GM21423 (cell line): ENCODE results near the gene COL9A1.

Experiments
- ATAC-seq: cut with Tn5 transposase; IDR thresholded peaks from one replicate; pipeline ENCODE4 v1.9.1; 2021; ENCODE audit warnings: mild to moderate bottlenecking, moderate library complexity; ENCODE audit not compliant: unreplicated experiment

The COL9A1 gene

DNA sequence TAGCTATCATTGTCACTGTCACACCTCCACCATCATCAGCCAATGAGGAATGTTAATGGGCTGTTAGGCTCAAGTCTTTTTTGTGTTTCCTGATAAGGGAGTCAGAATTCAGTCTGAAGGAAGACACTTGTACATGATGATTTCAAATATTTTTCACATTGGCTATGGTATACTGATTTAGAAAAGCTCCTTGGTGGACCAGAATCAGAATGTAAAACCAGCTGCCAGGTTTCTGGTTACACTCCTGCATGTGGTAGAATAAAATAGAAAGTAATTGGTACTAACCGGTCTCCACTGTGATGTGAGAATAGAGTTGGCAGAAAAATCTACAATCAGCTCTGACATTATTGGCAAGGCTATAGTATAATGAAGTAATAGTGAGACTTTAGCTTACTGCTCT is 10.7 kb downstream of the COL9A1 start:
- no peak for ATAC-seq

DNA sequence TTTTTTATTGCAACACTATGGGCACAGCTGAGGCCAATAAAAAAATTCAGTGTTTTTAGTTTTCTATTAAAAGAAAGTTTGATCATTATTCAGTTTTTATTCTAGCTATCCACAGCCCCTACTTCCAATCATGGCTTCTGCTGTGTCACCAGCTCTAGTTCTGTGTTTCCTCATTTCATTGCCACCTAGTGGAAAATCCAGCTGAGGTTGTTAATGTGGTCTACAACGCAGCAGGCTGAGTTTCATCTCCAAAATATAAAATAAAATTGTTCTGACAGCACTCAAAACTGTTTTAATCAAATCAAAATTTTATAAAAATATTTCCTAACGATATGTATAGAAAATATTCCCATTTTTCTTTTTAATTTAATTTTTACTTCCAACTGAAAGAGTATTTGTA is 13.6 kb downstream of the COL9A1 start:
- no peak for ATAC-seq

DNA sequence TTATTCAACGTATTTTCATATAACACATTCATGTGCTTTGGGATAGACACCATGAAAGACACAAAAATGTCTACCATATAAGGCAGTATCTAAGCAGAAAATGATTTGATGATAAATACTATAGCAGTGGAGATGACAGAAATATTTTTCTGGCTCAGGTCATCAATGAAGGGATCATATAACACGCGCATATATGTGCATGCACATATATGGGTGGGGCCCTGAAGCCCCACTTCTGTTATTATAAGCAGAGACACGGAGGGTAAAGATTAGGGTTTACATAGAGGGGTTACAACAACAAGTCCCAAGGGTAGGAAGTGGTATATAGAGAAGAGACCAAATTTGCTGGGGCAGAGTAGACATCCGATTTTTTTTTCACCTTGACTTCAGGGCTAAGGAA is 16.0 kb downstream of the COL9A1 start:
- ATAC-seq = no peak

DNA sequence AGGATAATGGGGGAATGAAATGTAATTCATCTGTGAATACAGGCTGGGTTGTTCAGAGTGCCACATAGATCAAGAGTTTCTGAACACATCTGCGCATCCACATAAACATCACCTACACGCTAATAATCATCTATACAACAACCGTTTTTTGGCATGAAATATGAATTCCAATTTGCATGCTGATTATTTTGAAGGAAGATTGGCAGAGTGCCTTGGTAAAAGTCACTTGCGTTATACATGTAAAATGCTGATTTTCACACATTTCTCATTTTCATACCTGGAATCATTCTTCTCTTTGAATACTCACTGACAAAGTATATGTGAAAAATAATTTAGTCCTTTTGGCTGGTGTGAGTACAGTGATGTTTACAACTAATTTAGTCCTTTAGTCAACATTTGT is 17.7 kb downstream of the COL9A1 start:
- no peak for ATAC-seq

DNA sequence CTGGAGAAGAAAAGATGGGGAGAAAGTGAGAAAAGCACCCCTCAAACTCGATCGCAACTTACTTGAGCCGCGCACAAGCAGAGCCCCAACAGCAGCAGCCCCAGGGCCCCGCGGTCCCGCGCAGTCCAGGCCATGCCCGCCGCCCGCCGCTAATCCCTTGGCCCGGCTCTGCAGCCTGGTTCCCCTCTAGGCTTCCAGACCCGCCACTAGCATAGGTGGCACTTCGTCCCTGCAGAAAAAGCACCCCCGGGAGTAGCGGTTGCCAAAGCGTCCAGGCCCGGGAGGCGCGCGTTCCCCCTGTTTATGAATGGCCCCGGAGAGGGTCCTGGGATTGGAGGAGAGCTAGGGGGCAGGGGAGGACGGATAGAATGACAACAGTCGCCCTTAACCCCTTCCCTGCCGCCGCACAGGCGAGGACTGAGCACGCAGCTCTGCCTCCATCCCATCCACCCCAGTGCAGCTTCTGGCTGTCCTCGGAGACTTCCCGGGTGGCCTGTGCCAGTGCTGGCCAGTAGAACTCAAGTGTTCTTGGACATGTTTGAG is 19.9 kb downstream of the COL9A1 start:
- ATAC-seq = no peak

DNA sequence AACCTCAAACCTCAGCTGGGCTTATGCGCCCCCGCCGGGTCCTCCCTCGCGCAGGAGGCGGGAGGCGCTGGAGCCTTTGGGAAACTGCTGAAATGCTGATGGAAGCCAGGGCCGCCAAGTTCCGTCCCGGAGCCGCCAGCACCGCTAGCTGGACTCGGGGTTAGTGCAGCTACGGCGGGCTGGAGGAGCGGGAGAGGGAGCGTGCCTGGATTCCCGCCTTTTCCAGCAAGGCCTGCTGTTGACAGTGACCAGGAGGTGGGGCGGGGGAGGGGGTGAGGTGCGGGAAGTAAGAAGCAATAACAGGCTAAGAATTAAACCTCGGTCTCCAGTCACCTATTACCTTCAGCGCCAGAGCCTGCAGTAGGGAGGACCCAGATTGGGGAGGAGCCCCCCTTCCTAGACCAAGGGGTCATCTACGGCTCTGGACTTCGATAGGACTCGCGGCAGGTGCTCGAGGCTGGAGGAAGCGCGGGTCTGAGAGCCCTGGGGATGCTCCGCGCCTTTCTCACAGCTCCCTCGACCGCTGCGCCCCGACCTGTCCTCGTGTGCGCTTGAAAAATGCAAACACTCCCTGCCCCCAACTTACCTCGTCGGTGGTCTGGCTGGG is 20.5 kb downstream of the COL9A1 start:
- no peak for ATAC-seq

DNA sequence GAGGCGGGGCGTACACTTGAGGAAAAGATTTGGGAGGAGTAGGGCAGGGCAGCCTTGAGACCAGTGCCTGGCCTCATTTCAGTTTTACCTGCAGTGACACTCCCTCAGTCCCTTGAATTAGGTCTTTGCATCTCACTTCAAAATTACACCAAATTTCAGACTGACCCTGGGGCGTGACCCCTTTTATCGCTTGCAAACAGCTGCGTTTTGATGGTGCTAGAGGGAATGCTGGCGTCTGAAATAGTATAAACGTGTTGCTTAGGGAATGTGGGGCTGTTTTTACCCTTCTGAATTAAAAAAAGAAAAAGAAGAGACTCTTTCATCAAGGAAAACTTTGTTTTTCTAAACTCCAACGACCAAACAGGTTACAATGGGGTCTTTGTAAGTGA is 21.0 kb downstream of the COL9A1 start:
- ATAC-seq = no peak

DNA sequence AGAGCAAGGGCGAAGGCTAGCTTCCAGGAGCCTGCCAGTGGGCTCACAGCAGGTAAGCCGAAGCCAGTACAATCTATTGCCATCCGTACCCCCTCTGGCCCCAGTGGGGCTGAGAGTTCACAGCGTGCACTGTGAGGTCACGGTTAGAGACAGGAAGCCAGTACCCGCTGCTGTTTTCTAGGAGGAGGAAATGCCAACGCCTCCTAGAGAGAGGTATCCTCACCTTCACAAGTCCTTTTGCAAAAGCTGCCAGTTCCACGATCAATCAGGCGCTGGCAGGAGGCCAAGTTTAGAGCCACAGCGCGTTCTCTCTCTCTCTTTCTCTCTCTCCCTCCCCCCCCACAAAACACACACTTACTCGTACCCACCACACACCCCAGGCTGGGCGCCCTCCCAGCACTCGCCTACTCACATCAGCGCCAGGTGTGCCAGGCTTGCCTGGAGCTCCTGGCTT is 22.5 kb downstream of the COL9A1 start:
- ATAC-seq = no peak

DNA sequence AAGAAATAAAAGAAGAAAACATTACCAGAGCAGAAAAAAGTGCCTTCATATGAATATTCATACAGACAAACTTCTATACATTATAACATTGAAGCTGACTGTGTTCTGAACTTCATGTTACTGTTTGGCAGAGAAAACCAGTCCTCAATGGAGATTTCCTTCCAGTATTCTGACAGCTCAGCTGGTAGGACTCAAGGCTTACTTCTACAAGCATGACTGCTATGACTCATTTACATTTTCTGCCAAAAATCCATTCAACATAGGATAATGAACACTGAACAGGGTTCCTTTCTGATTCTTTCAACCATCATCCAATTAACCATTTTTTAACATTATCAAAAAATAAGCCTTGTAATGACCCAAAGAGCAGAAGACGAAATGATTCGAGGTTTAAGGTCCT is 25.4 kb downstream of the COL9A1 start:
- ATAC-seq = no peak

DNA sequence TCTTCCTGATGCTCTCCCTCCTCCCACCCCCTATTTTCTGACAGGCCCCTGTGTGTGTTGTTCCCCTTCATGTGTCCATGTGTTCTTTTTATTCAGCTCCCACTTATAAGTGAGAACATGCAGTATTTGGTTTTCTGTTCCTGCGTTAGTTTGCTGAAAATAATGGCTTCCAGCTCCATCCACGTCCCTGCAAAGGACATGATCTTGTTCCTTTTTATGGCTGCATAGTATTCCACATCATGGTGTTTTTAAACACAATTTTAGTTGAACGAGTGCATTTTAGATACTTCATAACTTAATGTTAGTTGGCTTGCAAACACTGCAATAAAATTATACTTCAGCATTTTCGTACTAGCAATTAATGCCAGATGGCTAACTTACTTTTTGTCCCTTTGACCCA is 28.5 kb downstream of the COL9A1 start:
- ATAC-seq = no peak

DNA sequence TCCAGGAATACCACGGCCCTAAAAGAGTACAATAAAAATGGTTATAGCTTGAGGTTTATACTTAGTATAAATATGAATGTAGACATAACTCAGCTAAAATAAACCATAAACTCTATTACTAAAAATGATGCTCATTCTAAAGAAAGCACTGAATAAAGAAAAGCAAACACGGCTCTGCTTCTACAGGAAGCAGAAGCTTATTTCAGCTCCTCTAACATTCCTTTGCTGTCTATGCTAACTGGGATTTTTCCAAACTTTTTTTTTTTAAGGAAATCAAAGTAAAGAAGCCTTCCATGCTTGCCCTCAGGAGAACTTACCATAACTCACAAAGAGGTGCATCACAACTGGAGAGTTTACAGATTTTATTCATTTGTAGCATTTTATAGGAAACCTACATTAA is 30.8 kb downstream of the COL9A1 start:
- ATAC-seq = no peak

DNA sequence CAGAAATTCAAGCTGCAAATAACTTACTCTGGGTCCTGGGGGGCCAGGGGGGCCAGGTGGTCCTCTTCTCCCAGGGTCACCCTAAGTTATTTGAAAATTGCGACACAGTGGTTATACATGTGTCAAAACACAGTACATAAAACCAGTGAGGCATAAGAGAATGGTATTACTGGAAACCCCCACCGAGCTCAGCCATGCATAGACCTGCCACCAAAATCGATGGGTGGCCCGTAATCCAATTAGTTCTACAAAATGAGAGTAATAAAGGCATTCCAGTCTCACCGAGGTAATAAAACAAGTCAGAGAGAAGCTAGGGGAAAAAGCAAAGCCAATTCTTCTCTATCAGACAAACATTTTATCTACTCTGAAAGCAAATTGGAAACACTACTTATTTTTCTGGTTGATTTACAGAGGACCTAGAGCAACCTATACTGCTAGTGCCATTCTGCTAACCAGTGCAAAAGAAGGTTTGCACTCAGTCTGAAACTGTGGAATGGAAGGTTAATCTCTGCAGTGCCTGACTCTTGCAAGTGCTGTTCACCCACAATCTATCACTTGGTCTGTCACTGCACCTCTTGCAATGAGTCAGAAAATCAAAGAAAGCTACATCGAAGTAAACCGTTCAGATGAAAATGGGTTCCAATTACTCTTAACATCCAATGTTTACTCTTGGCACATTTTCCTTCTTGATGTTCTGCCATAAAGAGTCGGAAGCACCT is 32.4 kb downstream of the COL9A1 start:
- no peak for ATAC-seq

DNA sequence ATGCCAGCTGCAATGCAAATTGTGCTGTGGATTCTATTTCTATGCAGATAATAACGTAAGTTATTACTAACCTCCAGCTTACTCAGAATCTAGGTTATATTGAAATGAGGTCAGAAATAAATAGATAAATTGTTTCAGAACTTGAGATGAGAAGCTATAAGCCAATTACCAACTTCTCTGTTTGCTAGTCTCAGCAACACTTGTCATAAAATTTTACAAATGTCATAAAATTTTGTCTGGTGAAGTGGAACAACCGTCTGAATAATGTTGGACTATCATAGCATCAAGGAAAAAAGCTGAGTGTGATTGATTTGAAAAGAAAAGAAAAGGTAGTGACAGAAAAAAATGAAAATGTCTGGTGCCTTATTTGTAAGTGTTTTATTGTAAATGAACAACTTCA is 36.7 kb downstream of the COL9A1 start:
- ATAC-seq = no peak

DNA sequence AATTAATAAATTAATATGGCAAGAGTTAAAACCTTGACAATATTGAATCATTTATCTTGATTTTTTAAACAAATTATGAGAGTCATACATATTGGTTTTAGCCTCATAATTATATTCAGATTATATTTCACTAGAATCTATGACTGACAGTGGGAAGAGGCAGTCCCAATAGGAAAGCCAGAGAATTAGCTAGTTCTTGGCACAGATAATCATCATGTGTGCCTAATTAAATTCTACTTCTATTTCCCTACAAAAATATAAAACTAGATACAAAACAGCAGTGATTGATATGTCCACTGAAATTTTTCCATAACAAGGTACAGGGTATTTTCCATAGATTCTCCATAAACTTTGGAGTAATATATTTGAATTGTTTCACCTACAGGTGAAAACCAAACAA is 38.6 kb downstream of the COL9A1 start:
- ATAC-seq = no peak

DNA sequence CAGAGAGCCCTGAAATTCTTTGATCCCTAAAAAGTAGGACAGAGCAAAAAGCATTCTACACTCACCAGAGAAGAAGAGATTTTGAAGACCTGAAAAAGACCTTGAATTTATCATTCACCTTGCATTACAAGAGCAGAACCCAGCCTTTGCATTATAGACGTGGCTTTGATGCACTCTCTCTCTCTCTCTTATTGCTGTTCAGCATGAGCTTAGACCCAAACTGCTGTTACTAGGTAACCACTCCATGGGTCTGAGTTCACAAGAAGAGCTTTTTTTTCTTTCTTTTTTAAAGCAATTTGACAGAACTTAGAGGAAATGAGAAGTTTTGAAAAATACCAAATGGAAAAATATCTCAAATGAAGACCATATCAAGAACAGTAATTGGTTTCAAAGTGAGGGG is 44.4 kb downstream of the COL9A1 start:
- no peak for ATAC-seq

DNA sequence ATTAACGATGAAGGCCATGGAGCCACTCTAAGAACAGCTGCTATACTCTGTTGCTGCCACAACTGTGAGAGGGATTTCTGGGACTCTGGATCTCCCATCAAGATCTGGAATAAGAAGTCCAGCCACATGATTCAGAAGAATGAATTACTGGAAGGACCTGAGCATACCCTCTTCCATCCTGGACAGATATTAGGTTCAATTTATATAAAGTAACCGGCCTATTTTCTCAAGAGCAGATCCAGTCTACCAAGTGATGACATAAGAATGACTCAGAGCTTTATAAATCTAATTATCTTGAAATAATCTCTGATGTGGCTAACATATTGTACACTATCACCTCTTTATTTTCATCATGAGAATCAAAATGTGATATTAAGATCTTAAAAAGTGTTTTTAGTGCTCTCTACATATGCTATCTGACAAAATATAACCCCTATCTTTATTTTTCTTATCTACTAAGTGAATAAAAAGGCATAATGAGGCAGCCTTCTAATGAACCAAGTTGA is 45.1 kb downstream of the COL9A1 start:
- ATAC-seq = no peak

DNA sequence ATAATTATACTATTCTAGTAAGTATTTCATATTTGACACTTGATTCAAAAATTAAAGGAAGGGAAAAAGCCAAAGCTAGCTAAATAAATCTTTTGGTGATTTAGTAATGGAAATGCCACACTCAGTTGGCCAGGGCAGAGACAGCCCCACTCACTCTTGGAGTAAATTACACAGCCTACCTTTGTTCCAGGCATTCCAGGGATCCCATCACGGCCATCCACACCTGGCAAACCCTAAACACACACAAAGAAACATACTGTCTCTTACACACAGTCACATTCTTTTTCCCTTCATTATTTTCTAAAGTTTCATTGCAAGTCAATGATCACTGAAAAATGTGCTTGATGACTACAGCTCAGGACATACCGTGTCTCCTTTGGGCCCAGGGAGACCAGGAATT is 48.1 kb downstream of the COL9A1 start:
- no peak for ATAC-seq

DNA sequence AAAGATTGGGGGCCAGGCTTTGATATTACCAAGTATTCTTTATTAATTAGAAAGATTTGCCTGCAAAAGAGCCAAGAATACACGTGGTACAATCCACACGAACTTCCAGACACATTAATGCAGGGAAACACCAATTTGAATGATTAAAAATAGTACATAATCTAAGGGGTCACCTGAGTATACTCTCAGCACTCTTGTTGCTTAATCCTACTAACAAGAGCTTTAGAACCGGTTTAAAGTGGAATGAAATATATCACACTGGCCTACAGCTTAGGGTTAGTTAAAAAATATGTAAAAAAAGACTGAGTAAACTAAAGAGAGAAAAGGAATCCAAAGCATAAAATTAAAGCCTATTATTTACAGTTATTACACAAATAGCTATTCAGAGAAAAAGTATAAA is 49.0 kb downstream of the COL9A1 start:
- ATAC-seq = no peak

DNA sequence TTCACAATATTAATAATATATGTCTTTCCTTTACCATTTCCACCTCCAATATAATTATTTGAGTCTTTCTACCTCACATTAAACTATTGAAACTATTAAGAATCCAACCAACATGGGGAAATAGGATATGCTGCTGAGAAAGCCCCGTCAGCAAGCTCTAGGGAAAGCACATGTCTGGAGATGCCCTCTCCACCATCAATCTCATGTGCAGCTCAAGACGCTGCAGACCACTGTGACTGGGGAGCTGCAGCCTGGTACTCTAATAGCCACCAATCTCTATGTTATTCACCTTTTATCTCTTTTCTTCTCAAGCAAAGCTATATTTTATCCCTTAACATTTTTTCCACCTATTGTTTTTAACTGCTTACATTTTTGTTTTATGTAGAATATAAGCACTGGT is 50.3 kb downstream of the COL9A1 start:
- no peak for ATAC-seq

DNA sequence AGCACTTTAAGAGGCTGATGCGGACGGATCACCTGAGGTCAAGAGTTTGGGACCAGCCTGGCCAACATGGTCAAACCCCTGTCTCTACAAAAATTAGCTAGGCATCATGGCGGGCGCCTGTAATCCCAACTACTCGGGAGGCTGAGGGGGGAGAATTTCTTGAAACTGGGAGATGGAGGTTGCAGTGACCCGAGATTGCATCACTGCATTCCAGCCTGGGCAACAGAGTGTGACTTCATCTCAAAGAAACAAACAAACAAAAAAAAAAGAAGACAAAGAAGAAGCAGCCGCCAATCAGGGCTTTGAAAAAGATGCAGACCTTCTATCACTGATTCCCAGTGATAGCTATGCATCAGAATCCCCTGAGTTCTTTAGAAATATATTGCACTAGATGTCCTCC is 56.8 kb downstream of the COL9A1 start:
- ATAC-seq = no peak

DNA sequence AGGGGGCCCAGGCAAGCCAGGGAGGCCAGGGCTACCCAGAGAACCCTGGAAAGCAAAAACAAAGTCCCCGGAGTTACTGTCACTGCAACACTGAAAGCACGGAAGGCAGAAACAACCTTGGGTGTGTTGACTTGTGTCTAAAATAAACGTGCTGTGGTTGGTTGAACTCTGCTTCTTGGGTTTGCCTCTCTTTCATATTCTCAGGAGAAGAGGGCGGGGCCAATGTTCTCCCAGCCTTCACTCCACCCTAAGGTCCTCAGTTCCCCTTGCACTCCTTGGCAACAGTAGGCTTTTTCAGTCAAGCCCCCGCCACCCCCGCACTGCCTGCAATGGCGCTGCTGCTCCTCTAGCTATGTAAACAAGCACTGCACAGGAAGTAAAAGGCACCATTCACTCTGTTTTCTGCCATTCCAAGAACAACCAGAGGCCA is 60.9 kb downstream of the COL9A1 start:
- no peak for ATAC-seq

DNA sequence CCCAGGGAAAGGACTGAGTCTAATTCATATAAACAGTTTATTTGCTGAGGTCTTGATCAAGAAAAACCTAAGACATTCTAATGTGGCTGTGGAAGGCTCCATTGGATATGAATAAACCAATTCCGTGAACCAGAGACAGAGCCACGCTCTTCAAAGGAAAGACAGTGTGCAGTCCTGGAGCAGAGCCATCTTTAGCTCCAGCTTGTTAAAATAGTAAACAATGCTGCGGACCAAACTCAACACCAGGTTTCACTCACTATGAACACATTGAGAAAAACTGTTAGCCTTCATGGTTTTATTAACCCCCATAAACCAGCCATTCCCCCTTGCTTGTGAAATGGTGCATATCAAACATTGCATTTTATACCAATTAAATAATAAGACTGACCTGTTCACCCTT is 61.9 kb downstream of the COL9A1 start:
- no peak for ATAC-seq
